Heart right ventricle (tissue), 16 donors: ENCODE data around the gene INPP4B. TPM values are rescaled to one million over a fixed set of nuclear protein-coding genes. Genes with fewer than 3 reads are reported as not detected.

Source experiments
- ATAC-seq, 8 donors: fragments of 200-7000 bp; cut with Tn5 transposase; one replicate each; pipeline ENCODE4 v1.9.1; 2020; ENCODE audit warnings: mild to moderate bottlenecking in 8 of 8, moderate library complexity in 8 of 8, moderate number of reproducible peaks in 1 of 8
- DNase-seq, 2 donors: peaks; one replicate each; pipeline ENCODE4 v3.0.0-alpha.2; 2020
- H3K27ac ChIP-seq, 10 donors: fragments of 200-600 bp; sonication (generic) in 2 of 10; one replicate each; pipeline versions ENCODE4 v1.5.0 to v1.8.0; 2020 to 2022; ENCODE audit warnings: mild to moderate bottlenecking in 3 of 10
- H3K27me3 ChIP-seq, 7 donors: fragments of 200-600 bp; one replicate each; pipeline ENCODE4 v1.8.0; 2021 to 2022; ENCODE audit warnings: mild to moderate bottlenecking in 2 of 7
- H3K36me3 ChIP-seq, 9 donors: fragments of 200-600 bp; sonication (generic) in 1 of 9; one replicate each; pipeline versions ENCODE4 v1.5.0 to v1.8.0; 2020 to 2022; ENCODE audit warnings: mild to moderate bottlenecking in 2 of 9
- H3K4me1 ChIP-seq, 9 donors: fragments of 200-600 bp; sonication (generic) in 1 of 9; one replicate each; pipeline versions ENCODE4 v1.5.0 to v1.8.0; 2020 to 2022; ENCODE audit warnings: mild to moderate bottlenecking in 4 of 9
- H3K4me3 ChIP-seq, 10 donors: fragments of 200-600 bp; sonication (generic) in 2 of 10; one replicate each; pipeline versions ENCODE4 v1.5.0 to v1.8.0; 2020 to 2022; ENCODE audit warnings: mild to moderate bottlenecking in 7 of 10, moderate library complexity in 2 of 10
- H3K9me3 ChIP-seq, 11 donors: fragments of 200-600 bp in 10 of 11; sonication (generic) in 2 of 11; one replicate each; pipeline versions ENCODE4 v1.5.0 to v1.8.0; 2013 to 2022; ENCODE audit warnings: mild to moderate bottlenecking in 2 of 11, control low read depth in 1 of 11, moderate library complexity in 1 of 11
- CTCF ChIP-seq, 9 donors: fragments of 200-600 bp; sonication (generic) in 2 of 9; IDR thresholded peaks; one replicate each; pipeline versions ENCODE4 v1.5.0 to v1.8.0; 2021 to 2022; ENCODE audit warnings: antibody characterized with exemption in 9 of 9, mild to moderate bottlenecking in 5 of 9, moderate library complexity in 1 of 9
- WGBS, 2 donors: extraction: QIAGEN DNeasy Blood & Tissue Kit; methylation state at CpG; one replicate each; pipeline ENCODE4 v1.1.7; 2013; ENCODE audit warnings: inconsistent platforms in 1 of 2; 5-methylcytosine and 5-hydroxymethylcytosine counted together
- intact Hi-C, 10 donors: fragments of 100-400 bp; cut with DNase I; formaldehyde crosslinking; loops; one replicate each; pipeline versions ENCODE4 v1.11.1 to v1.14.2; 2022
- polyA plus RNA-seq, 2 donors: library from polyadenylated mRNA; stranded (reverse); fragments of 200-250 nt; gene quantifications; one replicate each; pipeline ENCODE4 v1.2.3, GENCODE V29; 2013
- total RNA-seq, 10 donors: library from RNA; stranded (reverse); fragmentation: NEBNext Ultra II Directional in 3 of 10; extraction: Animal tissue kit (Norgen Biotek cat#: 25700) in 3 of 10; gene quantifications; one replicate each; pipeline versions ENCODE4 v1.2.1 to v1.2.4, GENCODE V29; 2021 to 2023
- donor health status: Arrhythmogenic right ventricular cardiomyopathy.
- donor health status: ischemic (EF 13 %, LVEDD 7.1; RV severe dilation, severe dysfunction).
- donor health status: healthy with polysubstance abuse.
- donor health status: DM: no; HTN: yes; CAD: no.
- donor health status: DM: no; HTN: no; CAD: no.
- donor health status: ischemic (EF 25% LVEDD 6.9; RV normal size, moderate dysfunction).
- donor health status: ischemic (EF 25% LVEDD 5.7; RV mildly dilated, moderate dysfunction).
- donor health status: healthy.
- donor health status: DM: yes; HTN: yes; CAD: no.
- donor health status: Ischemic cardiomyopathy.
- donor health status: ischemic (EF 35%, LVEDD 5.7; RV mildly dilated, moderate dysfunction).
- donor health status: nonischemic (EF 11% LVEDD 7.7; RV severe dilation, severe dysfunction).
- donor health status: DM: yes; HTN: yes; CAD: no.
- donor health status: PGD.
- donor health status: ischemic (EF 29% LVEDD 5.4; RV normal size, mild dysfunction).
- donor health status: nonischemic (EF 23%, LVEDD 6.1; RV moderate dilation, normal function).

Gene INPP4B
- total and polyA plus RNA-seq, 12 donors = 3.7 to 100.0 (median 39.1) TPM

- peak overlapping the region in 6 of 10 donors; percentile 21 to 68 (median 34) for H3K27ac ChIP-seq
- intact Hi-C loops = loop anchor here in 7 of 10 donors (5.0 to 10.0 kb wide), 10 partner anchors 51 to 494 kb away; partner anchors contain the start of gene INPP4B (in 2 of the 7)
- ATAC-seq = peak in 4 of 8 donors; percentile 15 to 57 (median 30)
Observed at GRCh38 chr4:142350871-142351270, 495.2 kb downstream of the INPP4B start.

GRCh38 chr4:142348613-142349021 is 497.5 kb downstream of the INPP4B start:
- intact Hi-C loops = loop anchor here in 2 of 10 donors (2.0 to 10.0 kb wide), 2 partner anchors 56 to 496 kb away; partner anchors contain the start of gene INPP4B (in 1 of the 2)
- WGBS, 2 donors = 21 to 34% methylated on average over 1 of the region's 1 CpG
- peaks cover 2 to 77% (median 56%) of the 10 kb centered on the region in 9 donors for H3K4me1 ChIP-seq
- no peaks in the 10 kb centered on the region for H3K36me3 ChIP-seq
- no peaks in the 10 kb centered on the region for H3K9me3 ChIP-seq
- no peak for DNase-seq
- no peak overlapping the region for H3K4me3 ChIP-seq
- H3K27ac ChIP-seq = peak overlapping the region in 5 of 10 donors; percentile 21 to 68 (median 53)
- TF ChIP-seq CTCF (IDR thresholded peaks at IDR 0.05) = no peak
- H3K27me3 ChIP-seq = no peaks in the 10 kb centered on the region
- peak; percentile 21 to 59 (median 42) for ATAC-seq

More at GRCh38 chr4:142350871-142351270, 495.2 kb downstream of the INPP4B start:
- H3K27me3 ChIP-seq = no peaks in the 10 kb centered on the region
- no peak for DNase-seq
- peaks cover 2 to 96% (median 72%) of the 10 kb centered on the region in 9 donors for H3K4me1 ChIP-seq
- no peaks in the 10 kb centered on the region for H3K36me3 ChIP-seq
- TF ChIP-seq CTCF (IDR thresholded peaks at IDR 0.05) = no peak
- no peaks in the 10 kb centered on the region for H3K9me3 ChIP-seq
- no peak overlapping the region for H3K4me3 ChIP-seq

GRCh38 chr4:142347241-142347640 is 498.9 kb downstream of the INPP4B start:
- no peak for DNase-seq
- no peaks in the 10 kb centered on the region for H3K36me3 ChIP-seq
- ATAC-seq = peak in 5 of 8 donors; percentile 54 to 76 (median 74)
- TF ChIP-seq CTCF (IDR thresholded peaks at IDR 0.05) = no peak
- H3K4me1 ChIP-seq = peaks cover 2 to 64% (median 44%) of the 10 kb centered on the region in 9 donors
- intact Hi-C loops = loop anchor here in 1 of 10 donors (10.0 kb wide), 1 partner anchor 498 kb away; the partner anchor contains the start of gene INPP4B
- no peaks in the 10 kb centered on the region for H3K27me3 ChIP-seq
- no peaks in the 10 kb centered on the region for H3K9me3 ChIP-seq
- H3K4me3 ChIP-seq = no peak overlapping the region
- H3K27ac ChIP-seq = peak overlapping the region in 4 of 10 donors; percentile 10 to 68 (median 44)

DNA sequence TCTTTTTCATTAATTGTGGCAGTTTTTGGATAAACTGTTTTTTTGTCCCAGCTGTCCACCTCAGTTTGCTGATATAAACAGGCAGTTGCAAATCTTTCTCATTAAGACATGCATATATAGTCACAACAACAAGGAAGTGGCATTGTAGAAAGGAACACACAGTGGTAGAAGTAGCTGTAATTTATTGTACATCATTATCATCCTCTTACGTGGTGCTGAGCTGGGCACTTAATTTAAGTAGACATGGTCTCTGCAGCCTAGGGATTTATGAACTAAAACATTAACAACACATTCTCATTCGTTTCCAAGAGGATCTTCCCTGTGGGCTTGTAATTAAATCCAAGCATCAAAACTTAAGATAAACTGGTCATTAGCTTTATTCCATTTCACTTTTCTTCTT is 500.2 kb downstream of the INPP4B start:
- no peaks in the 10 kb centered on the region for H3K36me3 ChIP-seq
- intact Hi-C loops = loop anchor here in 1 of 10 donors (10.0 kb wide), 1 partner anchor 499 kb away; the partner anchor contains the start of gene INPP4B
- H3K27me3 ChIP-seq = no peaks in the 10 kb centered on the region
- no peak for TF ChIP-seq CTCF (IDR thresholded peaks at IDR 0.05)
- DNase-seq (no peak), ATAC-seq (no peak)
- 53 to 56% methylated on average over 2 of the region's 2 CpGs for WGBS, 2 donors
- peaks cover 0 to 50% (median 32%) of the 10 kb centered on the region in 9 donors for H3K4me1 ChIP-seq
- peak overlapping the region in 1 of 10 donors; percentile 53 for H3K27ac ChIP-seq
- peaks cover 0 to 5% (median 0%) of the 10 kb centered on the region in 11 donors for H3K9me3 ChIP-seq
- no peak overlapping the region for H3K4me3 ChIP-seq
